ENCODE results near the gene CNTNAP2. TPM values are rescaled to one million over a fixed set of nuclear protein-coding genes. Genes with fewer than 3 reads are reported as not detected.

The CNTNAP2 gene
- total and polyA plus RNA-seq, 9 donors = 0.24 to 7.0 (median 1.5) TPM

DNA sequence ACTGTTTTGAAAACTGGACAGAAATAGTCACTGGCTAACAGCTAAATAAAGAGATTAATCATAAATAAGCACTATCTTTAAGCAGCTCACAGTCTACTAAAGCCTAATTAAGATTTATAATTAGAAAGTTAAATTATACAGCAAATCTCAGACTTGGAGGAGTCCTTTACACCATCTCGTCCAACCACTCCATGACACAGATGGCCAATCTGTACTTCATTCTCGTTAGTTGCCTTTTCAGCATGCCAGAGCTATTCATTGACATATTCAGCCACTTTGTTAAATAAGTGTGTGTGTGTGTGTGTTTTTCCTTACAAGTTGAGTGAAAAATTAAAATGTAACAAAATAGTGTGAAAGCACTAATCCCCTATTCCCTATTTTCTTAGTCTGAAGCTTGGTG, 1066.7 kb downstream of the CNTNAP2 start:
- Histone ChIP-seq H3K4me3 (no peak overlapping the region), H3K9me3 (no peaks in the 10 kb centered on the region), H3K4me1 (ENCODE audit: insufficient read depth) (no peaks in the 10 kb centered on the region), H3K36me3 (no peaks in the 10 kb centered on the region), H3K27ac (no peak overlapping the region), H3K27me3 (no peaks in the 10 kb centered on the region)
- WGBS, 3 donors = 50 to 54% (median 54%) methylated on average over 2 of the region's 2 CpGs
- TF ChIP-seq POLR2A (IDR thresholded peaks at IDR 0.05) = no peak
- TF ChIP-seq, protein P1, sequence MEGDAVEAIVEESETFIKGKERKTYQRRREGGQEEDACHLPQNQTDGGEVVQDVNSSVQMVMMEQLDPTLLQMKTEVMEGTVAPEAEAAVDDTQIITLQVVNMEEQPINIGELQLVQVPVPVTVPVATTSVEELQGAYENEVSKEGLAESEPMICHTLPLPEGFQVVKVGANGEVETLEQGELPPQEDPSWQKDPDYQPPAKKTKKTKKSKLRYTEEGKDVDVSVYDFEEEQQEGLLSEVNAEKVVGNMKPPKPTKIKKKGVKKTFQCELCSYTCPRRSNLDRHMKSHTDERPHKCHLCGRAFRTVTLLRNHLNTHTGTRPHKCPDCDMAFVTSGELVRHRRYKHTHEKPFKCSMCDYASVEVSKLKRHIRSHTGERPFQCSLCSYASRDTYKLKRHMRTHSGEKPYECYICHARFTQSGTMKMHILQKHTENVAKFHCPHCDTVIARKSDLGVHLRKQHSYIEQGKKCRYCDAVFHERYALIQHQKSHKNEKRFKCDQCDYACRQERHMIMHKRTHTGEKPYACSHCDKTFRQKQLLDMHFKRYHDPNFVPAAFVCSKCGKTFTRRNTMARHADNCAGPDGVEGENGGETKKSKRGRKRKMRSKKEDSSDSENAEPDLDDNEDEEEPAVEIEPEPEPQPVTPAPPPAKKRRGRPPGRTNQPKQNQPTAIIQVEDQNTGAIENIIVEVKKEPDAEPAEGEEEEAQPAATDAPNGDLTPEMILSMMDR (IDR thresholded peaks at IDR 0.05) = no peak
- no peak for TF ChIP-seq EP300 (IDR thresholded peaks at IDR 0.05)
- DNase-seq = no peak
- intact Hi-C loops (cut with DNase I) = no loop called here

DNA sequence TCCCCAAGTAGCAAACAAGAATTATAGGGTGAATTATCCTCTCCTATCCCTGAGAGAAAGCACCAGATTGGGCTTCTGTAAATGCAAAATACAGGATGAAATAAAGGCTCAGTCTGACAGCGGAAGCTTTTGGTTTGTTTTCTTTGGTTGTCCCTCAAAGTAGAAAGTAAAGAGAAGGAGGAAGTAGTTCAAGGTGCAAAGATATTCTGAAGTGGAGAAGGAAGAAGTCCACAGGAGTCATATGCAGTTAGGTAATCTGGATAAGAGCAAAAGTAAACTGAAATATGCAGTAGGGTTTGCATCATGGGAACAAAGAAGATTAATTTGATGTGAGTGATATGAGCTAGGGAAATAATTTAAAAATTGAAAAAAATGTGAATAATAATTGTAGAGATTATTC, 1071.9 kb downstream of the CNTNAP2 start:
- 79 to 97% (median 84%) methylated on average over 1 of the region's 1 CpG for WGBS, 3 donors
- H3K27ac ChIP-seq = no peak overlapping the region
- H3K4me3 ChIP-seq = no peak overlapping the region
- no peak for DNase-seq
- intact Hi-C loops (cut with DNase I) = no loop called here
- TF ChIP-seq EP300 (IDR thresholded peaks at IDR 0.05) = no peak
- no peak for TF ChIP-seq POLR2A (IDR thresholded peaks at IDR 0.05)
- TF ChIP-seq, protein P1 (IDR thresholded peaks at IDR 0.05) = no peak
- H3K4me1 ChIP-seq (ENCODE audit: insufficient read depth) = no peaks in the 10 kb centered on the region
- H3K36me3 ChIP-seq = no peaks in the 10 kb centered on the region
- H3K27me3 ChIP-seq = no peaks in the 10 kb centered on the region
- H3K9me3 ChIP-seq = no peaks in the 10 kb centered on the region

DNA sequence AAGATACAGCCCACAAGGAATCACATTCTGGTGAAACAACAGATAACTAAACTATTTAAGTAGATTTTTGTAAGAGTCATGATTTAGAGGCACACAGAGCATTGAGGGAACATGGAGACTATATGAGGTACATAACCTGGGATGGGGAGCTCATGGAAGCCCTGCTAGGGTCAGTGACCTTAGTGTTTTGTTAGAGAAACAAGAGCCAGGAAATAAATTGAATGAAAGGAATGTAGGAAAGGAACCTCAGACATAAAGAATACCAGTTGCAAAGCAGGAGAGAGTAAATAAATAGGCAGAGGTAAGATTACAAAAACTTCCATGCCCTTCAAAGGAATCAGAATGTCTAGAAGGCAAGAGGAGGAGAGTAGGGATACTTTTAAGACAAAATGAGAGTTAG, 1076.9 kb downstream of the CNTNAP2 start:
- TF ChIP-seq, protein P1 (IDR thresholded peaks at IDR 0.05) = no peak
- TF ChIP-seq EP300 (IDR thresholded peaks at IDR 0.05) (no peak), POLR2A (IDR thresholded peaks at IDR 0.05) (no peak)
- no peaks in the 10 kb centered on the region for H3K9me3 ChIP-seq
- intact Hi-C loops (cut with DNase I) = no loop called here
- no peak overlapping the region for H3K27ac ChIP-seq
- no peaks in the 10 kb centered on the region for H3K27me3 ChIP-seq
- no peak overlapping the region for H3K4me3 ChIP-seq
- DNase-seq = no peak
- H3K36me3 ChIP-seq = no peaks in the 10 kb centered on the region
- no peaks in the 10 kb centered on the region for H3K4me1 ChIP-seq (ENCODE audit: insufficient read depth)

DNA sequence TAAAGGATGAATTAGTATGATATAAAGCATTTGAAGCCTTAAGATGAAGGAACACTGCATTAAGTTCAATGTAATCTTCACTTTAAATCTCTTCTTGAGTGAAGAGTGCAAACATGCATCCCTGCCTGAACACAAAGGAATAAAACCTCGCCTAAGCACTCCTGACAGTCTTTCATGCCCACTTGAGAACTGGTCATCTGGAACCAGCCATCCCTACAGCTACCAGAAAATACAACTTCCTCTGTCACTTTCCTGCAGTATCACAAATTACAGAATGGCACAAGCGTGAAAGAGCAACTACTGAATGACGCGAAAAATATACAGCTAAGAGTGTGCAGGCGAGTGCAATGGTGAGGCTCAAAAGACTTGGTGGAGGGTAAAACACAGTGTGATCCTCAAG, 1079.9 kb downstream of the CNTNAP2 start:
- H3K4me1 ChIP-seq (ENCODE audit: insufficient read depth) = no peaks in the 10 kb centered on the region
- H3K36me3 ChIP-seq = no peaks in the 10 kb centered on the region
- no peaks in the 10 kb centered on the region for H3K27me3 ChIP-seq
- intact Hi-C loops (cut with DNase I) = no loop called here
- H3K9me3 ChIP-seq = no peaks in the 10 kb centered on the region
- no peak overlapping the region for H3K4me3 ChIP-seq
- TF ChIP-seq, protein P1 (IDR thresholded peaks at IDR 0.05) = no peak
- TF ChIP-seq POLR2A (IDR thresholded peaks at IDR 0.05) (no peak), EP300 (IDR thresholded peaks at IDR 0.05) (no peak)
- DNase-seq = no peak
- no peak overlapping the region for H3K27ac ChIP-seq
- WGBS, 3 donors = 94 to 96% (median 95%) methylated on average over 5 of the region's 5 CpGs

DNA sequence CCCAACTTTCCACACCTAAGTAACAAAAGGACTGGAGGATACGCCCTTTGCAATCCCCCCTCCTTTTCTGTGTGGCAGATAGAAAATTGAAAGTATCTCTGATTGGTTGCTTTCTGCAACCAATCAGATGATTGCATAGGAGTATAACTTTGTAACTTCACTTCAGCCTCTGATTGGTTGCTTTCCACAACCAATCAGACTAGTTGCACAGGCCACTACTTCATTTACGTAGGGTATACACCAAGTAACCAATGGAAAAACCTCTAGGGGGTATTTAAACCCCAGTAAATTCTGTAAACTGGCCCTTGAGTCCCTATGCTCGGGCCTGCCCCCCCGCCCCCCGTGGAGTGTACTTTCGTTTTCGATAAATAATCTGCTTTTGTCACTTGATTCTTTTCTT, 1080.4 kb downstream of the CNTNAP2 start:
- intact Hi-C loops (cut with DNase I) = no loop called here
- Histone ChIP-seq H3K9me3 (no peaks in the 10 kb centered on the region), H3K36me3 (no peaks in the 10 kb centered on the region), H3K27me3 (no peaks in the 10 kb centered on the region), H3K4me1 (ENCODE audit: insufficient read depth) (no peaks in the 10 kb centered on the region), H3K27ac (no peak overlapping the region), H3K4me3 (no peak overlapping the region)
- no peak for DNase-seq
- WGBS, 3 donors = 80 to 92% (median 90%) methylated on average over 7 of the region's 7 CpGs
- TF ChIP-seq POLR2A (IDR thresholded peaks at IDR 0.05) (no peak), EP300 (IDR thresholded peaks at IDR 0.05) (no peak)
- TF ChIP-seq, protein P1 (IDR thresholded peaks at IDR 0.05) = no peak
